ENCODE measurements around the gene NEK5.

DNA sequence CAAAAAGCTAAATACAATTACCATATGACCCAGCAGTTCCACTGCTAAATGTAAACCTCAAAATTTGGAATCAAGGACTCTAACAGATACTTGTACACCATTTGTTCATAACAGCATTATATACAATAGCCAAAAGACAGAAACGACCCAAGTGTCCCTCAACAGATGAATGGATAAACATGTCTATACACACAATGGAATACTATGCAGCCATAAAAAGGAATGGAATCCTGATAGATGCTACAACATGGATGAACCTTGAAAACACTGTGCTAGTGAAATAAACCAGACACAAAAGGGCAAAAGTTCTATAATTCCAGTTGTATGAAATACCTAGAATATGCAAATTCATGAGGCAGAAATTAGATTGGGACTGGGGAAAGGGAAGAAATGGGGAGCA lies 18.4 kb upstream of the NEK5 start:
- TF ChIP-seq, protein P1, sequence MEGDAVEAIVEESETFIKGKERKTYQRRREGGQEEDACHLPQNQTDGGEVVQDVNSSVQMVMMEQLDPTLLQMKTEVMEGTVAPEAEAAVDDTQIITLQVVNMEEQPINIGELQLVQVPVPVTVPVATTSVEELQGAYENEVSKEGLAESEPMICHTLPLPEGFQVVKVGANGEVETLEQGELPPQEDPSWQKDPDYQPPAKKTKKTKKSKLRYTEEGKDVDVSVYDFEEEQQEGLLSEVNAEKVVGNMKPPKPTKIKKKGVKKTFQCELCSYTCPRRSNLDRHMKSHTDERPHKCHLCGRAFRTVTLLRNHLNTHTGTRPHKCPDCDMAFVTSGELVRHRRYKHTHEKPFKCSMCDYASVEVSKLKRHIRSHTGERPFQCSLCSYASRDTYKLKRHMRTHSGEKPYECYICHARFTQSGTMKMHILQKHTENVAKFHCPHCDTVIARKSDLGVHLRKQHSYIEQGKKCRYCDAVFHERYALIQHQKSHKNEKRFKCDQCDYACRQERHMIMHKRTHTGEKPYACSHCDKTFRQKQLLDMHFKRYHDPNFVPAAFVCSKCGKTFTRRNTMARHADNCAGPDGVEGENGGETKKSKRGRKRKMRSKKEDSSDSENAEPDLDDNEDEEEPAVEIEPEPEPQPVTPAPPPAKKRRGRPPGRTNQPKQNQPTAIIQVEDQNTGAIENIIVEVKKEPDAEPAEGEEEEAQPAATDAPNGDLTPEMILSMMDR (conservative IDR thresholded peaks at IDR 0.05; ENCODE audit: low read depth in 2 of 2) = no peak
- TF ChIP-seq CREB1 (CRISPR knock-in tag; IDR thresholded peaks at IDR 0.05; ENCODE audit: low read depth) (no peak), EZH2 (IDR thresholded peaks at IDR 0.05; ENCODE audit: low read depth, unreplicated experiment) (no peak), JUNB (IDR thresholded peaks at IDR 0.05; ENCODE audit: unreplicated experiment) (no peak), POLR2AphosphoS5 (IDR thresholded peaks at IDR 0.05; ENCODE audit: low read depth) (no peak), STAT1 (IDR thresholded peaks at IDR 0.05; ENCODE audit: unreplicated experiment) (no peak), ZNF331 (CRISPR knock-in tag; IDR thresholded peaks at IDR 0.05; ENCODE audit: low read depth) (no peak), EZH2phosphoT487 (IDR thresholded peaks at IDR 0.05; ENCODE audit: unreplicated experiment) (no peak), NANOG (IDR thresholded peaks at IDR 0.05; ENCODE audit: borderline replicate concordance) (no peak), ZNF114 (CRISPR knock-in tag; IDR thresholded peaks at IDR 0.05) (no peak)
- TF ChIP-seq, protein P2, sequence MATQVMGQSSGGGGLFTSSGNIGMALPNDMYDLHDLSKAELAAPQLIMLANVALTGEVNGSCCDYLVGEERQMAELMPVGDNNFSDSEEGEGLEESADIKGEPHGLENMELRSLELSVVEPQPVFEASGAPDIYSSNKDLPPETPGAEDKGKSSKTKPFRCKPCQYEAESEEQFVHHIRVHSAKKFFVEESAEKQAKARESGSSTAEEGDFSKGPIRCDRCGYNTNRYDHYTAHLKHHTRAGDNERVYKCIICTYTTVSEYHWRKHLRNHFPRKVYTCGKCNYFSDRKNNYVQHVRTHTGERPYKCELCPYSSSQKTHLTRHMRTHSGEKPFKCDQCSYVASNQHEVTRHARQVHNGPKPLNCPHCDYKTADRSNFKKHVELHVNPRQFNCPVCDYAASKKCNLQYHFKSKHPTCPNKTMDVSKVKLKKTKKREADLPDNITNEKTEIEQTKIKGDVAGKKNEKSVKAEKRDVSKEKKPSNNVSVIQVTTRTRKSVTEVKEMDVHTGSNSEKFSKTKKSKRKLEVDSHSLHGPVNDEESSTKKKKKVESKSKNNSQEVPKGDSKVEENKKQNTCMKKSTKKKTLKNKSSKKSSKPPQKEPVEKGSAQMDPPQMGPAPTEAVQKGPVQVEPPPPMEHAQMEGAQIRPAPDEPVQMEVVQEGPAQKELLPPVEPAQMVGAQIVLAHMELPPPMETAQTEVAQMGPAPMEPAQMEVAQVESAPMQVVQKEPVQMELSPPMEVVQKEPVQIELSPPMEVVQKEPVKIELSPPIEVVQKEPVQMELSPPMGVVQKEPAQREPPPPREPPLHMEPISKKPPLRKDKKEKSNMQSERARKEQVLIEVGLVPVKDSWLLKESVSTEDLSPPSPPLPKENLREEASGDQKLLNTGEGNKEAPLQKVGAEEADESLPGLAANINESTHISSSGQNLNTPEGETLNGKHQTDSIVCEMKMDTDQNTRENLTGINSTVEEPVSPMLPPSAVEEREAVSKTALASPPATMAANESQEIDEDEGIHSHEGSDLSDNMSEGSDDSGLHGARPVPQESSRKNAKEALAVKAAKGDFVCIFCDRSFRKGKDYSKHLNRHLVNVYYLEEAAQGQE (IDR thresholded peaks at IDR 0.05; ENCODE audit: unreplicated experiment) = no peak
- TF ChIP-seq, protein P3, sequence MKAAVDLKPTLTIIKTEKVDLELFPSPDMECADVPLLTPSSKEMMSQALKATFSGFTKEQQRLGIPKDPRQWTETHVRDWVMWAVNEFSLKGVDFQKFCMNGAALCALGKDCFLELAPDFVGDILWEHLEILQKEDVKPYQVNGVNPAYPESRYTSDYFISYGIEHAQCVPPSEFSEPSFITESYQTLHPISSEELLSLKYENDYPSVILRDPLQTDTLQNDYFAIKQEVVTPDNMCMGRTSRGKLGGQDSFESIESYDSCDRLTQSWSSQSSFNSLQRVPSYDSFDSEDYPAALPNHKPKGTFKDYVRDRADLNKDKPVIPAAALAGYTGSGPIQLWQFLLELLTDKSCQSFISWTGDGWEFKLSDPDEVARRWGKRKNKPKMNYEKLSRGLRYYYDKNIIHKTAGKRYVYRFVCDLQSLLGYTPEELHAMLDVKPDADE (IDR thresholded peaks at IDR 0.05) = no peak
- TF ChIP-seq, protein P4, sequence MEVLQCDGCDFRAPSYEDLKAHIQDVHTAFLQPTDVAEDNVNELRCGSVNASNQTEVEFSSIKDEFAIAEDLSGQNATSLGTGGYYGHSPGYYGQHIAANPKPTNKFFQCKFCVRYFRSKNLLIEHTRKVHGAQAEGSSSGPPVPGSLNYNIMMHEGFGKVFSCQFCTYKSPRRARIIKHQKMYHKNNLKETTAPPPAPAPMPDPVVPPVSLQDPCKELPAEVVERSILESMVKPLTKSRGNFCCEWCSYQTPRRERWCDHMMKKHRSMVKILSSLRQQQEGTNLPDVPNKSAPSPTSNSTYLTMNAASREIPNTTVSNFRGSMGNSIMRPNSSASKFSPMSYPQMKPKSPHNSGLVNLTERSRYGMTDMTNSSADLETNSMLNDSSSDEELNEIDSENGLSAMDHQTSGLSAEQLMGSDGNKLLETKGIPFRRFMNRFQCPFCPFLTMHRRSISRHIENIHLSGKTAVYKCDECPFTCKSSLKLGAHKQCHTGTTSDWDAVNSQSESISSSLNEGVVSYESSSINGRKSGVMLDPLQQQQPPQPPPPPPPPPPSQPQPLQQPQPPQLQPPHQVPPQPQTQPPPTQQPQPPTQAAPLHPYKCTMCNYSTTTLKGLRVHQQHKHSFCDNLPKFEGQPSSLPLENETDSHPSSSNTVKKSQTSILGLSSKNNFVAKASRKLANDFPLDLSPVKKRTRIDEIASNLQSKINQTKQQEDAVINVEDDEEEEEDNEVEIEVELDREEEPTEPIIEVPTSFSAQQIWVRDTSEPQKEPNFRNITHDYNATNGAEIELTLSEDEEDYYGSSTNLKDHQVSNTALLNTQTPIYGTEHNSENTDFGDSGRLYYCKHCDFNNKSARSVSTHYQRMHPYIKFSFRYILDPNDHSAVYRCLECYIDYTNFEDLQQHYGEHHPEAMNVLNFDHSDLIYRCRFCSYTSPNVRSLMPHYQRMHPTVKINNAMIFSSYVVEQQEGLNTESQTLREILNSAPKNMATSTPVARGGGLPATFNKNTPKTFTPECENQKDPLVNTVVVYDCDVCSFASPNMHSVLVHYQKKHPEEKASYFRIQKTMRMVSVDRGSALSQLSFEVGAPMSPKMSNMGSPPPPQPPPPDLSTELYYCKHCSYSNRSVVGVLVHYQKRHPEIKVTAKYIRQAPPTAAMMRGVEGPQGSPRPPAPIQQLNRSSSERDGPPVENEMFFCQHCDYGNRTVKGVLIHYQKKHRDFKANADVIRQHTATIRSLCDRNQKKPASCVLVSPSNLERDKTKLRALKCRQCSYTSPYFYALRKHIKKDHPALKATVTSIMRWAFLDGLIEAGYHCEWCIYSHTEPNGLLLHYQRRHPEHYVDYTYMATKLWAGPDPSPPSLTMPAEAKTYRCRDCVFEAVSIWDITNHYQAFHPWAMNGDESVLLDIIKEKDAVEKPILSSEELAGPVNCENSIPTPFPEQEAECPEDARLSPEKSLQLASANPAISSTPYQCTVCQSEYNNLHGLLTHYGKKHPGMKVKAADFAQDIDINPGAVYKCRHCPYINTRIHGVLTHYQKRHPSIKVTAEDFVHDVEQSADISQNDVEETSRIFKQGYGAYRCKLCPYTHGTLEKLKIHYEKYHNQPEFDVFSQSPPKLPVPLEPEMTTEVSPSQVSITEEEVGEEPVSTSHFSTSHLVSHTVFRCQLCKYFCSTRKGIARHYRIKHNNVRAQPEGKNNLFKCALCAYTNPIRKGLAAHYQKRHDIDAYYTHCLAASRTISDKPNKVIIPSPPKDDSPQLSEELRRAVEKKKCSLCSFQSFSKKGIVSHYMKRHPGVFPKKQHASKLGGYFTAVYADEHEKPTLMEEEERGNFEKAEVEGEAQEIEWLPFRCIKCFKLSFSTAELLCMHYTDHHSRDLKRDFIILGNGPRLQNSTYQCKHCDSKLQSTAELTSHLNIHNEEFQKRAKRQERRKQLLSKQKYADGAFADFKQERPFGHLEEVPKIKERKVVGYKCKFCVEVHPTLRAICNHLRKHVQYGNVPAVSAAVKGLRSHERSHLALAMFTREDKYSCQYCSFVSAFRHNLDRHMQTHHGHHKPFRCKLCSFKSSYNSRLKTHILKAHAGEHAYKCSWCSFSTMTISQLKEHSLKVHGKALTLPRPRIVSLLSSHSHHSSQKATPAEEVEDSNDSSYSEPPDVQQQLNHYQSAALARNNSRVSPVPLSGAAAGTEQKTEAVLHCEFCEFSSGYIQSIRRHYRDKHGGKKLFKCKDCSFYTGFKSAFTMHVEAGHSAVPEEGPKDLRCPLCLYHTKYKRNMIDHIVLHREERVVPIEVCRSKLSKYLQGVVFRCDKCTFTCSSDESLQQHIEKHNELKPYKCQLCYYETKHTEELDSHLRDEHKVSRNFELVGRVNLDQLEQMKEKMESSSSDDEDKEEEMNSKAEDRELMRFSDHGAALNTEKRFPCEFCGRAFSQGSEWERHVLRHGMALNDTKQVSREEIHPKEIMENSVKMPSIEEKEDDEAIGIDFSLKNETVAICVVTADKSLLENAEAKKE (CRISPR knock-in tag; IDR thresholded peaks at IDR 0.05) = no peak

Data from GM23338 (cell line).